Measurements from ENCODE around the gene NEK6.

The NEK6 gene

GRCh38 chr9:124346347-124347163, 88.8 kb downstream of the NEK6 start:
- DNase-seq, result no peak

DNA sequence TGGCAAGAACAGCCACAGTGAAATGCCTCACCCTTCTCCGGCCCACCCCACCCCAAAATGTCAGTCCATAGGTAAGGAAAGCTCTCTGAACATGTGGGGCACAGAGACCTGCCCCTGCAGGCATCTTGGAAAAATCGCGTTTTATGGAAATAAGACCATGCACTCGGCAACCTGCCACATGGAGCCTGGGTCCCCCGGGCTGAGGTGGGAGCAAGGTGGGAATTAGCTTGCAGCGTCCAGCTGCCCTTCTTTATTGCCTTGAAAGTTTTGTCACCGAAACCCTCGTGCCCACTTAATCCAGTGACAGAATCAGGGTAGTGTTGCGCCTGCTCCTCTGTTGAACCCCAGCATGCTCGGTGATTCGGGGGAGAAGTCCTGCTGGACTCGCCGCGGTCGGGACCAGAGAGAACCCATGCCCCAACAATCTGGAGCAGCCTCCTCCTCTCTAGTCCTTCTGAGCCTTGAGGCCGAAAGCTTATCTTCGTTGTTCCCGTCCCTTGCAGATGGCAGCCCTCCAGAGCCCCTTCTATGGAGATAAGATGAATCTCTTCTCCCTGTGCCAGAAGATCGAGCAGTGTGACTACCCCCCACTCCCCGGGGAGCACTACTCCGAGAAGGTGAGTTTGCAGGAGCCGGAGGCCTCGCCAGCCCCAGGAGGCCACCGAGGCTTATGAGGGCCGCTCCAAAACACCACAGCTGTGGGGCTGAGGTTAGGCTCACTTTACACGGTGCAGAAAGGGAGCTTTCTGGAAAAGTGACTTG, 89.6 kb downstream of the NEK6 start:
- DNase-seq, result no peak

- no peak for DNase-seq
Observed at GRCh38 chr9:124347968-124348358, 90.2 kb downstream of the NEK6 start.

GRCh38 chr9:124348363-124348762, 90.6 kb downstream of the NEK6 start:
- DNase-seq, result no peak

DNA sequence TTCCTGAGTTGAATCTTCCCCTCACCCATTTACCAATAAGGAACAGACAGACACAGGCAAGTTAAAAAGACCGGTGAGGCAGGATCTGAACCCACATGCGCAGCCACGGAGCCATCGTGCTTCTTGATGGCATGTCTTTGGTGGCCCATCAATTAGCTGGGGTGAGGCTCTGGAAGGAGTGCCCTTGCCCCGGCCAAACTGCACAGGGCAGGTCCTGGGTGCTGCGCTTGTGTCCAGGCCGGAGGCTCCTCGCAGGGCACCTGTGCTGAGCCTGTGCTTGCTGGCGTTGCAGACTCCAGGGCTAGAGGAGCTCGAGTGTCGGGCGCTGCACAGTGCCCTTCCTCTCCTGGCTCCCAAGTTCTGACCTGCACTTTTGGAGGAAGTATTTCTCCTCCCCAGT, 91.1 kb downstream of the NEK6 start:
- DNase-seq, result no peak

DNA sequence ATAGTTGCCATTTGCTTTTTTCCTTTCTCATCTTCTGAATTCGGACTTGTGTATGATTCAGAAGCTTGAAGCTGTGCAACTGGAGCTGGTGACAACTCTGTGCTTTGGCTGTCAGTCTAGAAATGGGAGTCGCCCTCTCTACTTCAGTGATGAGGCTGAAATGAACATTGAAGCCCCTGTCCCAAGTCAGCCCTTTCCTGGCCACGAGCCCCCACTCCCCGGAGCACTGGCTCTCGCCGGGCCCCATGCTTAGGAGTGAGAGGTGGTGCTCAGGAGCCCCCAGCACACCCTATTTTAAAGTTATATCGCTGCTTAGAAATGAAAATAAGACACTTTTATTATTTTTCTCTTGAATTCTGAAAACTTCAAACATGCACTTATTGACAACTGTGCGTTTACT, 91.5 kb downstream of the NEK6 start:
- no peak for DNase-seq

GRCh38 chr9:124349675-124350493, 92.1 kb downstream of the NEK6 start:
- no peak for DNase-seq

- DNase-seq, result no peak
Observed at GRCh38 chr9:124350494-124351263, 92.9 kb downstream of the NEK6 start.

GRCh38 chr9:124351672-124352468, 94.1 kb downstream of the NEK6 start:
- no peak for DNase-seq

GRCh38 chr9:124352616-124353015, 94.9 kb downstream of the NEK6 start:
- no peak for DNase-seq

GRCh38 chr9:124353166-124353768, 95.5 kb downstream of the NEK6 start:
- no peak for DNase-seq

DNA sequence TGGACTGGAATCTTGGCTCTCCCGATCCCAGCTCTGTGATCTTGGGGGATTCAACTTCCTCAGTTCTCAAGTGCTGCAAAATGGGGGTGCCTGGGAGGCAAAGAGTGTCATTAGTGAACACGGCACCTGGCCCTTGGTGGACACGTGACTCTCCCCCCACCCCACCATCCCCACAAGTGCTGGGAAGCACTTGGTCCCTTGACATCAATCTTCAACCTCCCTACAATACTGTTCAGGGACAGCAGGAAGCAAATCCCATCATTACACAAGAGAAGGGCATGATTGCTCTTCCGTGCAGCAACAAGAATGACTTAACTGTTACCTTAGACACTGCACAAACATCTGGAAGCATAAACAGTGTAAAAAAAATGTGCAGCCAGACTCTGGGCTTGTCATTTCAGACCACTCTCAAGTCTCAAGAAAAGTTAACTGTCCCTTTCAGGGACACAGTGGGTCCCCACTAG, 96.1 kb downstream of the NEK6 start:
- no peak for DNase-seq

- DNase-seq, result no peak
Observed at GRCh38 chr9:124354346-124355038, 96.7 kb downstream of the NEK6 start.

DNA sequence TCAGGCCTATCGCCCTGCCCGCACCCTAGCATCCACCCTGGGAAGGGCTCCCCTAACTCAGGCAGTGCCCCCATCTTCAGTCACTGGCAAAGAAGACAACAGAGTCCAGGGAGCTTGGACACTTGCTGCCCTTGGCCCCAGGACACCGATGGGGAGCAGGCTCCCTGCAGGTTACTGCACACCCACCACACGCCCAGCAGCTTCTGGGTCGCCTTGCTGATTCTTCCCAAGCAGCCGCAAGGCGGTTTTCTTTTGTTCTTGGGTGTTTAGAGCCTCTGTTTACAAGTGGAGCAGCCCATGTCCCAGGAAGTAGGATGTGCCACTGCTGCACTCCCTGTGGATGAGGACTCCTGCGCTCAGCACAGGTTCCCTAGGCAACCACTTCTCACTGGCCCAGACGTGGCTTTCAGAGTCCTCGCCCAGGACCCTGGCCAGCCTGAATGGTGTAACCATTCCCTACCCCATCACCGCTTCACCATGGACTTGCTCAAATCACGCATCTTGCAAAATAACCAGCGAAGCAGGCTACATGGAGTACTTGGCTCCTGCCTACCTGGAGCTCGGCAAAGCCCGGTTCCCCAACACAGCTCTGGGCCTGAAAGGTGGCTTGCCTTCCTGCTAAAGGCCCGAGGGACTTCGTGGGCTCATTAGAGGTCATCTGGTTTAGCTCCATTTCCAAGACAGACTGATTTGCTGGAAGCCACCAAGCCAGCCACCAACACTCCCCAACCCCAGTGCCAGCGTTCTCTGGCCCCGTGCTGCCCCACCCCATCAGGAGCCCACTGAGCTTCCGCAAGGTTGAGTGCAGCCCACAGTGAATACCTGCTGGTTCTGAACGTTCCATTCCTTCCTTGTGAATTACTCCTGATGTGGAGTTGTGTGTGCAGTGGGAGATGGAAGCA, 97.5 kb downstream of the NEK6 start:
- DNase-seq, result no peak

- no peak for DNase-seq
Observed at GRCh38 chr9:124355941-124356744, 98.4 kb downstream of the NEK6 start.

DNA sequence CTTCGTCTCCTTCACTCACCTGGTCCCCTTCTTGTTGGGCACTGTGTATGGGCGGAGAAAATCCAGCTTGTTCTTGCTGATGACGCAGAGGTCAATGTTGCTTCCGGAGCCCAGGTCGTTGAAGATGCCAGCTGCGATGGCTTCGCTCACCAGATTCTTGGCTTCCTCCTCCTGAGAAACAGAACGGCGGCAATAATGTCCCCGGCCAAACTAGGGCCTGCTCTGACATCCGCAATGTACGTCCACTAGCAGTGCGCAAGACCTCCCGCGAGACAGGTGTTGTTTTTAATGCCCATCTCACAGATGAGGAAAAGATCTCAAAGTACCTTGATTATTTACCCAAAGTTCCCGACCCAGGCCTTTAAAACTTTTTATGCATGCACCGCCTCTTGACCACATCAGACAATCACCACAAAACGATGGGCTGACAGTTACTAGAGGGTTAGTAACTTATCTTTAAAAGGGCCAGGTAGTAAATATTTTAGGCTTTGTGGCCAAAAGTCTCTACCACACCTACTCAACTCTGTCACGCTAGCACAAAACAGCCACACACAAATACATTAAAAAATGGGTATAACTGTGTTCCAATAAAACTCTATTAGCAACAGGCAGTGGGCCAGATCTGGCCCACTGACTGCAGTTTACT, 99.1 kb downstream of the NEK6 start:
- no peak for DNase-seq

DNA sequence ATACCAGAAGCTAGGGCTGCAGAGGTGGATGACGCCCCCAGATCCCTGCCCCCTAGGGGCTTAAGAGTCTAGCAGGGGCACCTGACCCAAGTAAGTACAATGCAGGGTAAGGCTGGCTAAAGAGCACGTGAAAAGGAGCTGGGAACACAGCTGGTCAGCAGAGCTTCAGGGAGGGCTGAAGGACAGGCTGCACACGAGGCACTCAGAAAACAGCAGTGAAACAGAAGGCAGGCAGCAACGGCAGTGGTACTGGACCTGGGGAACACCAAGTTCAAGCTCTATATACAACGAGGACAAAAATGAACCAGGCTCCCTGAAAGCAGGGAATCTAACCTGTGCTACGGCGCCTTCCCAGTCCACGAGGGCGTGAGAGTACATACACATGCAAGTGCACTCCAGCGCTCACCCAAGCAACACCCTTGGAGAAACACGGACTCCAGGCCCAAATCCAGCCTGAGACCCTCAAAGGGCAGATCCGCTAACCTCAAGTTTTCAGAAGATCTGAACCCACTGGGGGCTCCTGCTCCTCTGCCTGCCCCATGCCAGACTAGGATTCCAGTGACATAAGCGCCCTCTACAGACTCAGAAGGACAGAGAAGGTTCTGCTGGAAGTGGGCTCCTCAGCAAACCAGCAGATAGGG, 100.1 kb downstream of the NEK6 start:
- no peak for DNase-seq

DNA sequence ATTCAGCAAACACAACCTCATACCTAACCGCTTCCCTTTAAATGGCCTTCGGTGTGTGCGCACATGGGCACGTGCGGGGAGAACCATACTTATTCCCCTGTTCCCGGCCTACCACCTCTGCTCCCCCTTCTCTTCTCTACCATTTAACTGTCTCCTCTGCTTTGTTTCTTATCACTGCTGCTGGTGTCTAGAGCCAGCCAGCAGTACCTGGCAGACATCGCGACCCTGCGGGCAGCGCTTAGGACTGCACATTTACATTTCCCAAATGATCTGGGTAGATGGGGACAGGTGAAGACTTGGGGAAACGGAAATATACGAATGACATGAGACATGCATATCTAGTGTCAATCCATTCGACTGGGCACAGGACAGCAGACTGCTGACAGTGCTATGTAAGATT, 100.9 kb downstream of the NEK6 start:
- DNase-seq, result no peak

Data from NCI-H345 (cell line).